Fibroblast of lung (primary cell): Measurements from ENCODE around the gene LHFPL2. TPM values are rescaled to one million over a fixed set of nuclear protein-coding genes. Genes with fewer than 3 reads are reported as not detected.
"Not testable (repeated sequence)": the region's sequence is repeated elsewhere in the genome, so short reads cannot be mapped to it uniquely, and the experiment has no call there.

ENCODE experiments used
- DNase-seq, 2 donors: peaks; one replicate each; pipeline versions ENCODE4 v3.0.0 to v3.0.0-alpha.2; 2010; ENCODE audit warnings: low read depth in 2 of 2
- H2AFZ ChIP-seq: 2 replicates; pipeline ENCODE4 v1.5.1; 2012; ENCODE audit warnings: low read length, control low read depth, inconsistent platforms
- H3K27ac ChIP-seq: 2 replicates; pipeline ENCODE4 v1.5.1; 2011; ENCODE audit warnings: low read length, control low read depth; ENCODE audit not compliant: insufficient read depth
- H3K27me3 ChIP-seq: 2 replicates; pipeline ENCODE4 v1.5.1; 2011; ENCODE audit warnings: mild to moderate bottlenecking, low read length; ENCODE audit not compliant: control insufficient read depth, insufficient read depth
- H3K36me3 ChIP-seq: 2 replicates; pipeline ENCODE4 v1.5.1; 2011; ENCODE audit warnings: low read length; ENCODE audit not compliant: control insufficient read depth, insufficient read depth
- H3K4me1 ChIP-seq: 2 replicates; pipeline ENCODE4 v1.5.1; 2011; ENCODE audit warnings: low read length; ENCODE audit not compliant: control insufficient read depth, insufficient read depth; ENCODE audit errors: extremely low read depth
- H3K4me2 ChIP-seq: 2 replicates; pipeline ENCODE4 v1.5.1; 2011; ENCODE audit warnings: low read length, control low read depth; ENCODE audit not compliant: insufficient read depth; ENCODE audit errors: extremely low read depth
- H3K4me3 ChIP-seq, 4 experiments: fragments of 200-600 bp in 1 of 4; sonication (generic) in 1 of 4; replicated peaks in 1 of 4; 2 replicates each; pipeline ENCODE4 v1.5.1; 2011 to 2016; ENCODE audit warnings: low read length in 4 of 4, low read depth in 3 of 4, mild to moderate bottlenecking in 3 of 4, control low read depth in 2 of 4, inconsistent platforms in 1 of 4, mixed read lengths in 1 of 4; ENCODE audit not compliant: insufficient read depth in 1 of 4; ENCODE audit errors: control extremely low read depth in 1 of 4
- H3K79me2 ChIP-seq: 2 replicates; pipeline ENCODE4 v1.5.1; 2012; ENCODE audit warnings: mild to moderate bottlenecking, low read length, inconsistent platforms; ENCODE audit not compliant: control insufficient read depth, insufficient read depth
- H3K9ac ChIP-seq: 2 replicates; pipeline ENCODE4 v1.5.1; 2011; ENCODE audit warnings: mild to moderate bottlenecking, low read length, control low read depth; ENCODE audit not compliant: insufficient read depth
- H3K9me3 ChIP-seq: 2 replicates; pipeline ENCODE4 v1.5.1; 2012; ENCODE audit warnings: low read depth, low read length; ENCODE audit not compliant: control insufficient read depth, insufficient read depth
- H4K20me1 ChIP-seq: 2 replicates; pipeline ENCODE4 v1.5.1; 2011; ENCODE audit warnings: low read length; ENCODE audit not compliant: control insufficient read depth, insufficient read depth; ENCODE audit errors: extremely low read depth
- CTCF ChIP-seq, 2 donors: IDR thresholded peaks in 1 of 2; conservative IDR thresholded peaks in 1 of 2; 1 replicate in 1 of 2; 2 replicates in 1 of 2; pipeline ENCODE4 v1.5.1; 2011 to 2012; ENCODE audit warnings: low read length in 2 of 2, control low read depth in 1 of 2, inconsistent platforms in 1 of 2, low read depth in 1 of 2, mild to moderate bottlenecking in 1 of 2
- EZH2 ChIP-seq: IDR thresholded peaks from 2 replicates; pipeline ENCODE4 v1.5.1; 2012; ENCODE audit warnings: low read length, control low read depth, mild to moderate bottlenecking; ENCODE audit errors: missing control alignments
- polyA minus RNA-seq: library from RNA; depleted of rRNA, polyadenylated mRNA; stranded (reverse); fragments of >200 nt; gene quantifications from 2 replicates; pipeline ENCODE4 v1.2.3, GENCODE V29; 2011; ENCODE audit warnings: low replicate concordance
- polyA plus RNA-seq, 2 donors: library from polyadenylated mRNA; depleted of rRNA in 1 of 2; stranded (reverse) in 1 of 2; unstranded in 1 of 2; fragments of >200 nt; gene quantifications; 2 replicates each; pipeline ENCODE4 v1.2.1, GENCODE V29; 2011 to 2012; ENCODE audit warnings: missing spikeins in 1 of 2
- total RNA-seq: library from RNA; depleted of rRNA; stranded (reverse); fragments of >200 nt; gene quantifications from 2 replicates; pipeline ENCODE4 v1.2.1, GENCODE V29; 2014

The LHFPL2 gene
- total RNA-seq = 38.8 and 51.4 TPM in 2 replicates
- polyA plus RNA-seq = 13.7 and 27.4 TPM in 2 replicates
- 14.6 and 32.5 TPM in 2 replicates for polyA plus RNA-seq (2012)
- 13.7 and 57.6 TPM in 2 replicates for polyA minus RNA-seq

- H3K4me3 ChIP-seq = peak within 1 kb of the TSS; percentile 70 to 90 (median 87)
- peak within 1 kb of the TSS; percentile 34 for H2AFZ ChIP-seq
- H3K27me3 ChIP-seq = no peaks in the 10 kb centered on the region
- DNase-seq = peak; percentile 73 to 74
- no peaks in the 10 kb centered on the region for H3K36me3 ChIP-seq
- no peaks in the 10 kb centered on the region for H4K20me1 ChIP-seq
- H3K9me3 ChIP-seq = no peaks in the 10 kb centered on the region
- peaks cover 24% of the 10 kb centered on the region for H3K79me2 ChIP-seq
- peaks cover 10% of the 10 kb centered on the region for H3K4me1 ChIP-seq
- H3K9ac ChIP-seq = peak within 1 kb of the TSS; percentile 89
- TF ChIP-seq CTCF (conservative IDR thresholded peaks at IDR 0.05 in 1 of 2, IDR thresholded peaks at IDR 0.05 in 1 of 2; ENCODE audit: low read depth in 1 of 2, low read length in 2 of 2) (no peak), EZH2 (no peak)
- peak within 1 kb of the TSS; percentile 99 for H3K4me2 ChIP-seq
- H3K27ac ChIP-seq = peak within 1 kb of the TSS; percentile 90
Measured at GRCh38 chr5:78648359-78649210, at the start of gene LHFPL2. TSS of gene LHFPL2 (minus strand) at chr5:78648772. CDS start at chr5:78510213, 138,559 bp downstream.

- DNase-seq = peak in 1 of 2 donors; percentile 28
- H3K4me3 ChIP-seq = no peak overlapping the region
- H3K9ac ChIP-seq = no peak overlapping the region
- H3K27me3 ChIP-seq = no peaks in the 10 kb centered on the region
- no peak overlapping the region for H3K27ac ChIP-seq
- H3K4me2 ChIP-seq = no peak overlapping the region
- no peak overlapping the region for H2AFZ ChIP-seq
- H3K4me1 ChIP-seq = peaks cover 12% of the 10 kb centered on the region
- H3K79me2 ChIP-seq = no peaks in the 10 kb centered on the region
- no peak for TF ChIP-seq EZH2
- TF ChIP-seq CTCF (conservative IDR thresholded peaks at IDR 0.05 in 1 of 2, IDR thresholded peaks at IDR 0.05 in 1 of 2; ENCODE audit: low read depth in 1 of 2, low read length in 2 of 2) = no peak
- no peaks in the 10 kb centered on the region for H3K9me3 ChIP-seq
- no peaks in the 10 kb centered on the region for H3K36me3 ChIP-seq
- H4K20me1 ChIP-seq = no peaks in the 10 kb centered on the region
Measured at GRCh38 chr5:78696637-78697036, 48.1 kb upstream of the LHFPL2 start.

GRCh38 chr5:78696052-78696451, 47.5 kb upstream of the LHFPL2 start:
- not testable (repeated sequence) for H3K9me3 ChIP-seq, DNase-seq

More at GRCh38 chr5:78696052-78696451, 47.5 kb upstream of the LHFPL2 start:
- not testable (repeated sequence) for H3K27ac ChIP-seq, H3K9ac ChIP-seq, H3K27me3 ChIP-seq, H3K79me2 ChIP-seq, H3K4me3 ChIP-seq, H4K20me1 ChIP-seq, H3K4me2 ChIP-seq, H3K36me3 ChIP-seq, H2AFZ ChIP-seq
- peaks cover 12% of the 10 kb centered on the region for H3K4me1 ChIP-seq
